HCT116 (cell line): ENCODE data around the gene APOBEC3A. TPM values are rescaled to one million over a fixed set of nuclear protein-coding genes. Genes with fewer than 3 reads are reported as not detected.

Experiments
- ATAC-seq: fragments of 200-7000 bp; cut with Tn5 transposase; 2 replicates; pipeline ENCODE4 v1.9.1; 2020; ENCODE audit warnings: mild to moderate bottlenecking, moderate library complexity
- BruUV-seq: library from RNA; stranded (reverse); fragments of 400-500 nt; replicated peaks from 2 replicates; lab custom pipeline; 2021; lab: Mats Ljungman, UMichigan
- CTCF ChIA-PET: fragments of 300-600 bp; sonication (Branson Sonifier 250); formaldehyde crosslinking; loops from one replicate; lab custom pipeline; 2021; ENCODE audit warnings: antibody characterized with exemption; lab: Charles Lee
- POLR2A ChIA-PET: fragments of 300-600, 350-600 bp; sonication (Branson Sonifier 250); formaldehyde crosslinking; loops from one replicate; lab custom pipeline; 2021; ENCODE audit warnings: antibody characterized with exemption; lab: Charles Lee
- RAD21 ChIA-PET, 2 experiments: fragments of 300-600 bp; sonication (Branson Sonifier 250); formaldehyde crosslinking; loops; one replicate each; lab custom pipeline; 2023; ENCODE audit warnings: low total read pairs in 2 of 2; ENCODE audit not compliant: uncharacterized antibody in 2 of 2, unreplicated experiment in 2 of 2, low non-redundant PET in 1 of 2; lab: Charles Lee
- DNase-seq: peaks from one replicate; pipeline ENCODE4 v3.0.0-alpha.2; 2010; ENCODE audit warnings: low read depth, low spot score
- H2AFZ ChIP-seq: fragments of 200-600 bp; shearing (Covaris generic), sonication (generic); 2 replicates; pipeline ENCODE4 v1.6.1; 2017; ENCODE audit warnings: low read depth, mixed run types, mixed read lengths, antibody characterized with exemption, low read length; ENCODE audit not compliant: poor library complexity, severe bottlenecking
- H3K27ac ChIP-seq: 2 replicates; pipeline ENCODE4 v1.5.1; 2012; ENCODE audit warnings: low read depth, low read length
- H3K27me3 ChIP-seq: fragments of 200-600 bp; sonication (generic); 2 replicates; pipeline ENCODE4 v1.6.1; 2016; ENCODE audit warnings: mixed run types, low read length, mixed read lengths; ENCODE audit not compliant: insufficient read depth
- H3K36me3 ChIP-seq, 2 experiments: fragments of 200-500 bp in 1 of 2; fragments of 200-600 bp in 1 of 2; sonication (Bioruptor generic) in 1 of 2; sonication (generic) in 1 of 2; 2 replicates each; pipeline versions ENCODE4 v1.5.1 to v1.6.1; 2014 to 2016; ENCODE audit warnings: low read length in 2 of 2, inconsistent platforms in 1 of 2, mixed read lengths in 1 of 2, mixed run types in 1 of 2; ENCODE audit not compliant: insufficient read depth in 2 of 2, control insufficient read depth in 1 of 2
- H3K4me1 ChIP-seq, 2 experiments: fragments of 200-600 bp in 1 of 2; sonication (generic) in 1 of 2; 2 replicates each; pipeline versions ENCODE4 v1.5.1 to v1.6.1; 2012 to 2017; ENCODE audit warnings: low read length in 2 of 2, inconsistent platforms in 1 of 2, mild to moderate bottlenecking in 1 of 2, mixed read lengths in 1 of 2, mixed run types in 1 of 2, moderate library complexity in 1 of 2; ENCODE audit not compliant: insufficient read depth in 2 of 2, control insufficient read depth in 1 of 2
- H3K4me2 ChIP-seq: fragments of 200-600 bp; sonication (generic); 2 replicates; pipeline ENCODE4 v1.6.1; 2017; ENCODE audit warnings: mixed run types, low read length, mixed read lengths
- H3K4me3 ChIP-seq, 2 experiments: fragments of 200-600 bp in 1 of 2; sonication (generic) in 1 of 2; replicated peaks in 1 of 2; 2 replicates each; pipeline ENCODE4 v1.5.1; 2011 to 2016; ENCODE audit warnings: low read length in 2 of 2, control low read depth in 1 of 2, low read depth in 1 of 2, mild to moderate bottlenecking in 1 of 2, mixed read lengths in 1 of 2, mixed run types in 1 of 2
- H3K79me2 ChIP-seq: fragments of 200-600 bp; sonication (generic); 2 replicates; pipeline ENCODE4 v1.6.1; 2017; ENCODE audit warnings: mild to moderate bottlenecking, mixed run types, low read length, moderate library complexity, mixed read lengths; ENCODE audit not compliant: insufficient read depth
- H3K9ac ChIP-seq: fragments of 200-600 bp; sonication (generic); 2 replicates; pipeline ENCODE4 v1.6.1; 2016; ENCODE audit warnings: low read length, mixed read lengths
- H3K9me2 ChIP-seq: fragments of 200-600 bp; sonication (generic), shearing (Covaris generic); 2 replicates; pipeline ENCODE4 v1.6.1; 2017; ENCODE audit warnings: mixed run types, mild to moderate bottlenecking, moderate library complexity; ENCODE audit not compliant: insufficient read depth
- H3K9me3 ChIP-seq, 2 experiments: fragments of 200-500 bp in 1 of 2; fragments of 200-600 bp in 1 of 2; sonication (Bioruptor generic) in 1 of 2; sonication (generic) in 1 of 2; 2 replicates each; pipeline ENCODE4 v1.6.1; 2014 to 2017; ENCODE audit warnings: low read length in 2 of 2, mixed read lengths in 2 of 2, inconsistent platforms in 1 of 2, low read depth in 1 of 2, mild to moderate bottlenecking in 1 of 2, mixed run types in 1 of 2, moderate library complexity in 1 of 2; ENCODE audit not compliant: control insufficient read depth in 1 of 2, insufficient read depth in 1 of 2
- H4K20me1 ChIP-seq: fragments of 200-600 bp; sonication (generic), shearing (Covaris generic); 2 replicates; pipeline ENCODE4 v1.6.1; 2017; ENCODE audit warnings: mixed run types, mild to moderate bottlenecking, moderate library complexity; ENCODE audit not compliant: insufficient read depth
- ATF3 ChIP-seq: IDR thresholded peaks from 2 replicates; pipeline ENCODE4 v1.6.1; 2012
- CEBPB ChIP-seq: IDR thresholded peaks from 2 replicates; pipeline ENCODE4 v1.6.1; 2012; ENCODE audit warnings: low read depth
- EGR1 ChIP-seq: IDR thresholded peaks from 2 replicates; pipeline ENCODE4 v1.6.1; 2012; ENCODE audit warnings: low read depth
- ELF1 ChIP-seq: IDR thresholded peaks from 2 replicates; pipeline ENCODE4 v1.6.1; 2012; ENCODE audit warnings: low read depth, borderline replicate concordance
- EZH2 ChIP-seq: fragments of 200-600 bp; sonication (generic); IDR thresholded peaks from 2 replicates; pipeline ENCODE4 v1.6.1; 2017; ENCODE audit warnings: antibody characterized with exemption, mixed run types
- EZH2phosphoT487 ChIP-seq: fragments of 200-600 bp; IDR thresholded peaks from 2 replicates; pipeline ENCODE4 v1.6.1; 2018; ENCODE audit warnings: antibody characterized with exemption, borderline replicate concordance
- POLR2A ChIP-seq: IDR thresholded peaks from 2 replicates; pipeline ENCODE4 v1.7.0; 2011; ENCODE audit warnings: borderline replicate concordance; ENCODE audit not compliant: insufficient read depth, insufficient read length; ENCODE audit errors: extremely low read depth
- POLR2AphosphoS5 ChIP-seq: IDR thresholded peaks from 2 replicates; pipeline ENCODE4 v1.6.1; 2011; ENCODE audit warnings: mild to moderate bottlenecking, low read depth, low read length, moderate library complexity
- RAD21 ChIP-seq: IDR thresholded peaks from 2 replicates; pipeline ENCODE4 v1.6.1; 2012; ENCODE audit warnings: low read depth, mild to moderate bottlenecking
- REST ChIP-seq: IDR thresholded peaks from 2 replicates; pipeline ENCODE4 v1.6.1; 2012; ENCODE audit warnings: low read depth
- TCF7L2 ChIP-seq: IDR thresholded peaks from 2 replicates; pipeline ENCODE4 v1.7.0; 2011; ENCODE audit warnings: borderline replicate concordance, inconsistent platforms; ENCODE audit not compliant: insufficient read depth, insufficient read length; ENCODE audit errors: extremely low read depth
- YY1 ChIP-seq: IDR thresholded peaks from 2 replicates; pipeline ENCODE4 v1.6.1; 2011; ENCODE audit warnings: low read length, low read depth, moderate library complexity, mild to moderate bottlenecking; ENCODE audit not compliant: insufficient replicate concordance; ENCODE audit errors: extremely low read depth
- ZBTB33 ChIP-seq: IDR thresholded peaks from 2 replicates; pipeline ENCODE4 v1.6.1; 2011; ENCODE audit warnings: mild to moderate bottlenecking, low read length, moderate library complexity; ENCODE audit not compliant: insufficient replicate concordance; ENCODE audit errors: extremely low read depth
- ZFX ChIP-seq: fragments of 450-650 bp; IDR thresholded peaks from 2 replicates; pipeline ENCODE4 v1.6.1; 2017
- intact Hi-C: fragments of 100-400 bp; cut with micrococcal nuclease; formaldehyde crosslinking; loops from 2 replicates; pipeline ENCODE4 v1.10.0; 2022
- total RNA-seq: library from RNA; stranded (reverse); gene quantifications from one replicate; pipeline ENCODE4 v1.2.1, GENCODE V29; 2021; ENCODE audit not compliant: unreplicated experiment

Gene APOBEC3A
- total RNA-seq, 1 experiment from 2014 or later: not detected

GRCh38 chr22:38942702-38943101 lies 14.7 kb upstream of the APOBEC3A start:
- no peaks in the 10 kb centered on the region for H3K9me3 ChIP-seq
- no TSS peak for BruUV-seq
- no peak for DNase-seq
- intact Hi-C loops: no loop called here
- no peak for ATAC-seq
- ChIA-PET CTCF (interaction anchor here (1.0 kb wide), 1 partner anchor 15 kb away, joined by 3 read pairs; no protein-coding TSS in a partner anchor), POLR2A (no interaction called here), RAD21 (no interaction called here)
- no peaks in the 10 kb centered on the region for H3K9me2 ChIP-seq
- H4K20me1 ChIP-seq: no peaks in the 10 kb centered on the region
- H3K36me3 ChIP-seq: no peaks in the 10 kb centered on the region
- H2AFZ ChIP-seq: no peak overlapping the region
- no peak overlapping the region for H3K27ac ChIP-seq
- peaks cover 9% of the 10 kb centered on the region; the same call in 1 of the 2 replicates for H3K27me3 ChIP-seq
- H3K4me1 ChIP-seq: peaks cover 0 to 5% of the 10 kb centered on the region in 2 experiments; a peak in 1 of 4 replicates
- H3K4me3 ChIP-seq: no peak overlapping the region
- TF ChIP-seq POLR2AphosphoS5 (no peak), TCF7L2 (no peak), ZBTB33 (no peak), POLR2A (no peak), YY1 (no peak), ZFX (no peak), REST (no peak), EGR1 (no peak), ATF3 (no peak), RAD21 (no peak), ELF1 (no peak), EZH2phosphoT487 (no peak), CEBPB (no peak), EZH2 (no peak)
- no peaks in the 10 kb centered on the region for H3K79me2 ChIP-seq
- no peak overlapping the region for H3K9ac ChIP-seq
- no peak overlapping the region for H3K4me2 ChIP-seq
